GM21737 (cell line): ENCODE results near the gene HEPHL1.

Source experiments
- ATAC-seq: cut with Tn5 transposase; IDR thresholded peaks from one replicate; pipeline ENCODE4 v1.9.1; 2021; ENCODE audit warnings: mild to moderate bottlenecking, moderate library complexity; ENCODE audit not compliant: unreplicated experiment

HEPHL1 gene

GRCh38 chr11:94128746-94129511, 107.8 kb downstream of the HEPHL1 start, which contains the start of gene PANX1:
Gene PANX1, plus strand, starts transcription at chr11:94128841. Its CDS starts 472 bp downstream, at chr11:94129313.
- ATAC-seq, result peak; percentile 82

DNA sequence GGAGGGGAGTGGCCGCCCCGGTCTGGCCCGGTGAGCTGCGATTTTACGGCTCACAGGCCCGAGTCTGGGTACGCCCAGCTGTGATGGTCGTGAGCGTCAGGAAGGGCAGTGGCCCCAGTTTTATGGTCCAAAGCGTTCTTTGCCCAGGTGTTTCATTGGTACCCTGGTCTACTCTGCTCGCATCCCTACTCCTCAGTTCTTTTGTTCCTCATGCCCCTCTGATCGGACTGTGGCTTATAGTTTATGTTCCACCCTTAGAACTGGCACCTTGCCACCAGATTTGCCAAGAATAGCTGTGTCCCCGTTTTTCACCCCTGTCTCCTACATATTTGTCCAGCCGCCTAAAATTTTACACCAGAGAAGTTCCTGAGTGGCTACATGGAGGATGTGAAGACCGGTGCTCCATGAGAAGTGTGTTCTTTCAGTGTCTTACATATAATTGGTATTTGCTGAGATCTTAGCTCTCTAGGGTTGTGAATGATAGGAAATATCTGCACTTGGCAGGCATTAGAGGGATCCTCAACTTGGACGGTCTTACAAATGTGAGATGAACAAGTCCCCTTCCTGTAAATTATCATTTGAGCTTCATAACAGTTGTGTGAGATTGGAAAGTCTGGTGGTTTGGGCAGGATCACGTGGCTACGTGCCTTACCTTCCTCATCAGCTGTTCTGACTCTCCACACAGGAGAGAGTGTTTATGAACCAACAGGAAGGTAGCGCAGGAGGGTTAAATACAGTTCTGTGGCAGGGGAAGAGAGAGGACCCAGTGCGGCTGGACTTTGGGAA, 108.6 kb downstream of the HEPHL1 start:
- no peak for ATAC-seq

GRCh38 chr11:94130298-94131046, 109.3 kb downstream of the HEPHL1 start:
- ATAC-seq, result no peak

DNA sequence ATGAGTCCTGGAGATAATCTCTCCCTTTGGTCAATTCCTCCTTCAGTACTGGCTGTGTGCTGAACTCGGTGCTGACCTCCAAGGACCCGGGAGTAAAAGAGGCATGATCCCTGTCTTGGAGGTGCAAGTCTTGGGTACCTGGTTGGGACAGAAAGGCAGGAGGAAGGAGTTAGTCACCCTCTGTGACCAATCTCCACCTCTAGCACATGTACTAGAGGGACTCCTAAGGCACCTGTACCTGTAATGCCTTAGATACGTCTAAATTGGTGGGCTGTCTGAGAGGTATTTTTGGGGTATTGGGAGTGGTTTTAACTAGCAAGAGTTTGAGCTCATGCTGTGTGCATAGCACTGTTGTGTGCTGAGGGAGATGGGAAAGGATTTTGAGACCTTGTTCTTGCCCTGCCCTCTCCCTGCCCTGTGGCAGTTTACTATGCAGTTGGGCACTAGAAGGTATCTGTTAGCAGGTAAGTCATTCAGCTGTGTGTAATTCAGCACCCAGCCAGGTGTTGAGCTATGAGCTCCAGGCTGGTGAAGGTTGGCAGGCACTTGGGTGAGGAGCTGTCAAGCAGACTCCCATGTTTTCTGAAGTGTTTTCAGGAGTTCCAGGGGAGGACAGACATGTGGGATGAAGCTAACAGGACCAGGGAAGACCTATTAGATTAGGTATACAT, 110.0 kb downstream of the HEPHL1 start:
- no peak for ATAC-seq

DNA sequence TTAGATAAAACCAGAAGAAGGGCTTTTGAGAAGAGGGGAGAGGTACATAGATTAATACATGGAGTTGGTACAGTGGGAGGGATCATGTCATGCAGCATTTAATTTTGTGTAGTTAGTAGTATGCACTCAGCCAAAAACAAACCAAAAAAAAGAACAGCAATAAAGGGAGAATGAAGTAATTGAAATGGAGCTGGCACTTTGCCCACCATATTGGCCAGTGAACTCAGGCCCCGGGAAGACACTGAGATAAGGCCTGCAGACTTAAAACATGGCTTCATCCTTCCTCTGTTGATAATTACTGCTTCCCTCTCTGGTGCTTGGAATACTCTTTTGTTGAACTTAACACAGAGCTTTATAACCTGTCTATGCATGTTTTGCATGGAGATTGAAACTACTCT, 110.6 kb downstream of the HEPHL1 start:
- ATAC-seq, result no peak

GRCh38 chr11:94132152-94132558, 111.0 kb downstream of the HEPHL1 start:
- ATAC-seq, result no peak

DNA sequence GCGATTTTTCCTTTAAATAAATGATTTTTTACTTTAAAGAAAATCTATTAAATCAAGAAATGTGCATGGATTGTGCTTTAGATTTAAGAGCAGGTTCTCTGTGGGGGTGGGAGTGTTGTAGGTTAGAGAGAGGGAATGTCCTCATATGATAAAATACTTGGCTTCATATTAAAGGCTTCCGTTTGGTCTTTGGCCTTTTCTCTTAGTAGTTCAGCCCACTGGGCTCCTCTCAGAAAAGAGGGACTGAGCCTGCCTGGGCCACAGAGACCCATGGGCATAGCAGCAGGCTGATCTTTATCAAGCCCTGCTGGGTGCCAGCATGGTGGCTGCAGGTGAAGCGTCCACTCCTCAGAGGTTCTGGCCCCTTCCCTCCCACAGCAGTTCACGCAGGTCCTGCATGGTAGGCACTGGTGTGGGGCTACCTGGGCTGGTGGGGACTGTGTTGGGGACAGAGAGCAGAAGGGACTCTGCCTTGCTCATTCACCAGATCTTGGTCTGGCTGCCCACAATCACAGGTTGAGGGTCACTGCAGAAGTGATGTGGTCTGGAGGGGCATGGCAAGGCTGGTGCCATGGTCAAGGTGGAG, 111.8 kb downstream of the HEPHL1 start:
- ATAC-seq, result no peak

DNA sequence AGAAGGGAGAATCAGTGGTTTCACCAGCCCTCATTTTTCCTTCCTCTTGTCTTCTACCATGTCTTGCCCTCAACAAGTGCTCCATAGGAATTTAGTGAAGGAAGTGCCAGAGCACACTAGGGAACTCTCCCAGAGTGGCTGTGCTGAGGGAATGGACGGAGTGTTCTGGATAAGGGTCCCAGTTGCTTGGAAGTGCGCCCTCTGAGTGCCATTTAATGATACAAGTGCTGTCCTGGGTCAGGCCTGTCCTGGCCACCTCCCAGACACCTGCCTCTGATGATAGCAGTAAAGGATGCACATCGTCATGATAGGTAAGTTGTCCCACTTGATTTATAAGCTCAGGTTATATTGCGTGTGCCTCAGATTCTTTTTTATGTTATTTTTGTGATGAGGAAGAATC, 112.6 kb downstream of the HEPHL1 start:
- ATAC-seq, result no peak

- ATAC-seq, result no peak
Observed at GRCh38 chr11:94134651-94135512, 113.7 kb downstream of the HEPHL1 start.

GRCh38 chr11:94139416-94139815, 118.3 kb downstream of the HEPHL1 start:
- ATAC-seq, result no peak

DNA sequence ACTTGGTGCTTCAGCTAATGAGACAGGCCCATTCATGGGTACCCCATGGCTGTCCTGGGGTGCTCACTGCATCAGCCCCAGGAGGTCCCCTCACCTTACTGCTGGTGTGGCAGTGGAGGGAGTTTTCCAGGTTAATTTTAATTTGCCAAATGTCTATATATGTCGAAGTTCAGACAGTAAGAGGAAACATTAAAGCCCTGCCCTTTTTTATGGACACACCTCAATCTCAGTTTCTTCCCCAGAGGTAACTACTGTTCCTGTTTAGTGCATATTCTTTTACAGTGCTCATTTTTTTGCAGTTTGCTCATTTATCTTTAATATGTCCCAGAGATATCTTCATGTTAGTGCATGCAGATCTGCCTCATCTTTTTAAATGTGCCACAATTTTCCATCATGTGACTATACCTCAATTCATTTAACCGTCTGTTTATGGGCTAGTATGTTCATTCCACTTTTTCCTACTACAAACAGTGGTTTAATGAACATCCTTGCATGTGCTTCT, 119.1 kb downstream of the HEPHL1 start:
- ATAC-seq, result no peak

DNA sequence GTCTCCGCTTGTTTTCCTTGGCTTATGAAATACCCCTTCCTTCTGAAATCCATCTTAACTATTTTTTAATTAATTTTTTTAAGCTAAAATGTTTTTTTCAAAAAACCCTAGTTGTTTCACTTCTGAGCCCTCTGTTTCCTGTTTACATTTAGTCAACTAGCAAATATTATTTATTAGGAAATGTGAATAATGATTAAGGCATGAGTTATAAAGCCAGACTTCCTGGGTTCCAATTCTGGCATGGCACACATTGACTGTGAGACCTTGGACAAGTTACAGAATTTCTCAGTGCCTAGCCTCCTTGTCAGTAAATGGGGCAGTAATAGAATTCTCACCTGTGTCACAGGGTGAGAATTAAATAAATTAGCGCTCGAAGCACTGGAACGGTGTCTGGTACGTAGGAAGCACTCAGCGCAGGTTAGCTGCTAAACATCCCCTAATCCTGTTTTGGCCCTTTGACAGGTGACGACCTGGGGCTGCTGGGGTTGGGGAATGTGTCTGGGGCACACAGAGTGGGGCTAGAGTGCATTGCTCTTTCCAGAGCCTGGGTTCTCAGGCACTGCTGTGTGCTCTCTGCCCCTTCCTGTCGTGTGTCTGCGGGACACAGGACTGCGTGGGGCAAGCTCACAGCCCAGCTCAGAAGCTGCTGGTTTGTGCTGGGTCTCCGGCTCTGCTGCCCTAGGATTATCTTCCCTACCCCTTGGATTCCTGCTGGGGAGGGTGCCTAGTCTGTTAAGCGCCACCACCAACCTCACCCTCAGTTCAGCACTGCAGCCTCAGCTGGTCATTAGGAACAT, 120.6 kb downstream of the HEPHL1 start:
- ATAC-seq, result no peak

DNA sequence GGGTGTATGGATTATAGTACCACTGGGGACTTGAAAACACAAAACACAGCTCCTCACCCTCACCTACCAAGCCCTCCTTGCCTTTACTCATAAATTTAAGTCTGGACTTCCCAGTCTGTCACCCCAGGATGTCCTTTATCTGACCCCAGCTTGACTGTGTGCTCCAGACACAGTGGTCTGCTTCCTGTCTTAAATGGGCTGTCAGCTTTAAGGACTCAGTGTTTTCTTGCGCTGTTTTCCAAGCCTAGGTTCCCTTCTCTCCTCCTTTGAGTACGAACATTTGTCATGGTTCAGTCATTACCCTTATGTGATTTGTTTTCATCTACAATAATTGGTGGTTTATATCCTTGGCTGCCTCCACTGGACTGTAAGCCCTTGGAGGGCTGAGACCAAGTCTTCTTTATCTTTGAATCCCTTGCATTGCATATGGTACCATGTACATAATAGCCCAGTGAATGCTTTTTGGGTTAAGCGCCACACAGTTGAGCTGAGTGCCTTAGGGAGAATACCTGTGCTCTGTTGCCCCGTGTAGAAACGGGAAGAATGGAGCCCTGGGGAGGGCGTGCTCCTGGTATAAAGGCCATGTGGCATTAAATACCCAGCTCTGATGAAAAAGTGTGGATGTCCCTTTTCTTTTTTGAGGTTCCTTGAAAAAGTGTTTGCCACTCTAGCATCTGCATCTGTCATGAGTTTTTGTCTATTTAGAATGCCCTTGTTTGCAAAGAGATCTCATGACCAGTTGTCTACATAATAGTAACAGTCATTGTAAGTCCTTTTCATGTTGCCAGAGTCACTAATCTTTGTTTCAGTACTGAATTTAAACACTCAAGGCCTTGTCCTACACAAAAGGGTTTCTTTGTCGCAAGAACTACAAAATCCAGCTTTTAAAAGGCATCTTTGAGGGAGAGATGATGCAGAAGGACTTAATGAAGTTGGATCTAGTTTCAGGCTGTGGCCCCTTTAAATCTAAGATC, 121.4 kb downstream of the HEPHL1 start:
- ATAC-seq, result no peak

DNA sequence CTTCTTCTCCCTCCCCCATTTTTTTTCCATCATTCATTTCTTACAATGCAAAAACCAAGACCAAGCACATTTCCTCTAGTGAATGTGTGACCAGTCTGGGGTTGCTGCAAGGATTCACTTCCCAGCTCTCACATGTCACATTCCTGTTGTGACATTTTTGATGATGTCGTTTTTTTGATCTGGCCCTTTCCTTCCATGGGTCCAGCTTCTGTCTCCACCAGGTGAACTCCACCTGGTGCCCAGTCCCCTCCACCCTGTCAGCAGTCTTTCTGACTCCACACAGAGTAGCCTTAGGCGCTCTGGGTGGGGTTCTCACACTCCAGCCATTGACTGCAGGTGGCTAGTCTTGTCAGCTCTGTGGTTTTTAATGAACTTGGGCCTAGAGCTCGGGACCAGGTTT, 123.1 kb downstream of the HEPHL1 start:
- no peak for ATAC-seq

DNA sequence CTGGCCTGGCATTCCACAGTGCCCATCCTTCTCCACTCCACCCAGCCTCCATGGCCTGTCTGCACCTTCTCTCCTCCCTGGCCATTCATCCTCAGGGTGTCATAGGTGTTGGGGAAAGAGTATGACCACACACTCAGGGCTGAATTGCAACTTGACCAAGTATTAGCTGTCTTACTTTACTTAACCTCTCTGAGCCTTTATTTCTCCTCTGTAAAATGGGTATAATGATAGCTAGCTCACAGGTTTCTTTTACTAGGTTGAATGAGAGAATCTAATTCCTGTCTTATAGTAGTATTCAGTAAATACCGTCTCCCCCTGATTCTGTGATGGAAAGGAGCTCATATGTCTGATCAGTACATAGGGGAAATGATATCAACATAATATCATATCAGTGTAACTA, 123.5 kb downstream of the HEPHL1 start:
- no peak for ATAC-seq

GRCh38 chr11:94145431-94145830, 124.3 kb downstream of the HEPHL1 start:
- no peak for ATAC-seq

- ATAC-seq, result no peak
Observed at GRCh38 chr11:94145916-94146315, 124.8 kb downstream of the HEPHL1 start.
